Spleen (tissue), 7 donors: ENCODE data around the gene EAF1.

Experiments used
- CTCF ChIP-seq, 11 experiments: fragments of 200-600 bp in 7 of 11; fragments of 450-650 bp in 4 of 11; sonication (generic) in 4 of 11; IDR thresholded peaks in 8 of 11; conservative IDR thresholded peaks in 3 of 11; 1 replicate in 7 of 11; 2 replicates in 4 of 11; pipeline versions ENCODE4 v1.4.0 to v1.8.0; 2016 to 2021; ENCODE audit warnings: antibody characterized with exemption in 11 of 11, inconsistent platforms in 4 of 11, mild to moderate bottlenecking in 1 of 11
- POLR2A ChIP-seq, 3 donors: fragments of 450-650 bp; IDR thresholded peaks; one replicate each; pipeline ENCODE4 v1.5.1; 2017; ENCODE audit warnings: antibody characterized with exemption in 3 of 3, mild to moderate bottlenecking in 1 of 3
- POLR2AphosphoS5 ChIP-seq, 3 donors: sonication (generic); formaldehyde crosslinking; IDR thresholded peaks; one replicate each; pipeline ENCODE4 v1.5.1; 2017; ENCODE audit warnings: antibody characterized with exemption in 3 of 3
- donor health status: DM: no; HTN: no; CAD: no; lungs with moderate emphysema.
- donor health status: DM: no; HTN: no; CAD: no.
- donor health status: DM: no; HTN: no; CAD: no.

- TF ChIP-seq CTCF (IDR thresholded peaks at IDR 0.05 in 8 of 11, conservative IDR thresholded peaks at IDR 0.05 in 3 of 11) (no peak), POLR2A (IDR thresholded peaks at IDR 0.05) (no peak), POLR2AphosphoS5 (IDR thresholded peaks at IDR 0.05) (no peak)
These were observed 43.5 kb downstream of the EAF1 start for GRCh38 chr3:15470849-15471248.
